Measurements from ENCODE around the gene ARL15.
"Not testable (repeated sequence)": the region's sequence is repeated elsewhere in the genome, so short reads cannot be mapped to it uniquely, and the experiment has no call there.

Gene ARL15

DNA sequence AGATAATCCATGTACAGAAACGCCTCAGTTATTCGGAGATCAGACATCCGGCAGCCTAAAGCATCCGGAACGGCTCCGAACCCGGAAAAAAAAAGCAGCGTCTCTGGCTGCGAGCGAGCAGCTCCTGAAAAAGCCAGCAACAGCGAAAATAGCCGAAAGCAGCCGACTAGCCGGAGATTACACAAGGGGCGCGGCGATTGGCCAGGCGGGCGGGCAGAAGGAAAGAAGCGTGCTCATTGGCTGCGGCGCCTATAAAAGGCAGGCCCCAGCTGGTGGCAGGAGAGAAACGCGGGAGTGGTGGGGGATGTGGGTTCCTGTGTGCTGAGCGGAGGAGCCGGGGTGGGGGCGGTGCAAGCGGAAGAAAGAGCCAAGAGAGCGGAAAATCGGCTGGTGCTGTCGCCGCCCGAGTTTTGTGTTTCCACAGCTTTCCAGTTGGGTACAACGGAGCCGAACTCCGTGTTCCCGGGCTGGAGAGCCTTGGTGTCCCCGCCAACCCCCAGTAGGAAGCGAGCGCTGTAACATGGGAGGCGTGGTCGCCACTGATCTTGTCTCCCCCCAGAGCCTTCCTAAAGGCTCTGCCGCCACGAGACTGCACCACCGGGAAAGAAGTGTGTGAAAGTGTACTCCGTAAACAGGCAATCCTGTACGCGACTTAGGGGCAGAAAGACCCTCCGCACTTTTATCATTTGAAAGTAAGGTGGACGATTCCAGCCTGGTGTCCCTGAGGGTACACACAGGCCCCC, at the start of gene ARL15:
Gene ARL15, minus strand, starts transcription at position 141 of the 743 bp plus-strand sequence.
- peak; percentile 96 to 97 for DNase-seq

GRCh38 chr5:54360089-54360488, 49.7 kb upstream of the ARL15 start:
- no peak for DNase-seq

DNA sequence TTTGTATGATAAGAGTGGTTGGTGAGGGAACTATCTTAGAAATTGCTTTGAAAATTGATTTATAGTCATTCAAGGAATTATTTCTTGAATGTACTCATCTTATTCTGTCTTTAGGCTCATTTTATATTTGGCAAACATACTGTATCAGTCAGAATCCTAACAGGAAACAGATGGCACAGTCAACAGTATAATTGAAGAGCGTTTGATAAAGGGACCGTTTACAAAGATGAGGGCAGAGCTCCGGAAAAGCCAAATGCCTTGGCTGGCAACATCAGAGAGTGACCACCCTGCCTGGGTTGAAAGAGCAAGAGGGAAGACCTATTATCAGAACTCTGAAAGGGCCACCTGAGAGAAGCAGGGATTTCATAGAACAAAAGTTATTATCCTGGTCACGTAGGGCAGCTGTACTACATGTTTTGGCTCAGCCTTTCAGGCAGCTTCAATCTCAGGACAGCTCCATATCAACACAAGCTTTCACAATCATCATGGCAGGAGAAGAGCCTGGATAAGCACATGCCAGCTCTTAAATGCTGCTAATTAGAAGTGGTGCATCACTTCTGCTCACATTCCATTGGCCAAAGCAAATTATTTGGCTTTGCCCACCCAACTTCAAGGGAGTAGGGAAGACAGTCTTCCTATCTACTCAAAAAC, 47.2 kb upstream of the ARL15 start:
- no peak for DNase-seq

DNA sequence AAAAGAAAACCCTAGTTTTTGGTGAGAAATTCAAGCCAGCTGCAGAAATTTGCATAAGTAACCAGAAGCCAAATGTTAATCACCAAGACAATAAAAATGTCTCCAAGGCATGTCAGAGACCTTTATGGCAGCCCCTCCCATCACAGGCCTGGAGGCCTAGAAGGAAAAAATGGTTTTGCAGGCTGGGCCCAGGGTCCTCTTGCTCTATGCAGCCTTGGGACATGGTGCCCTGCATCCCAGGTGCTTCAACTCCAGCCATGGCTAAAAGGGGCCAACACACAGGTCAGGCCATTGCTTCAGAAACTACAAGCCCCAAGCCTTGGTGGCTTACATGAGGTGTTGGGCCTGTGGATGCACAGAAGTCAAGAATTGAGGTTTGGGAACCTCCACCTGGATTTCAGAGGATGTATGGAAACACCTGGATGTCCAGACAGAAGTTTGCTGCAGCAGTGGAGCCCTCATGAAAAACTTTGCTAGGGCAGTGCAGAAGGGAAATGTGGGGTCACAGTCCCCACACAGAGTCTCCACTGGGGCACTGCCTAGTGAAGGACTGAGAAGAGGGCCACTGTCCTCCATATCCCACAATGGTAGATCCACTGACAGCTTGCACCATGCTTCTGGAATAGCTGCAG, 43.7 kb upstream of the ARL15 start:
- not testable (repeated sequence) for DNase-seq

DNA sequence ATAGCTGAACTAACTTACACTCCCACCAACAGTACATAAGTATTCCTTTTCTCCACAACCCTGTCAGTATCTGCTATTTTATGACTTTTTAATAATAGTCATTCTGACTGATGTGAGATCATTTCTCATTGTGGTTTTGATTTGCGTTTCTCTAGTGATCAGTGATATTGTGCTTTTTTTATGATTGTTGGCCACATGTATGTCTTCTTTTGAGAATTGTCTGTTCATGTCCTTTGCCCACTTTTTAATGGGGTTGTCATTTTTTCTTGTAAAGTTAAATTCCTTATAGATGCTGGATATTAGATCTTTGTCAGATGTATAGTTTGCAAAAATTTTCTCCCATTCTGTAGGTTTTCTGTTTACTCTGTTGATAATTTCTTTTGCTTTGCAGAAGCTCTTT, 42.2 kb upstream of the ARL15 start:
- DNase-seq: not testable (repeated sequence)

- DNase-seq: no peak
Measured at GRCh38 chr5:54347221-54347865, 37.0 kb upstream of the ARL15 start.

DNA sequence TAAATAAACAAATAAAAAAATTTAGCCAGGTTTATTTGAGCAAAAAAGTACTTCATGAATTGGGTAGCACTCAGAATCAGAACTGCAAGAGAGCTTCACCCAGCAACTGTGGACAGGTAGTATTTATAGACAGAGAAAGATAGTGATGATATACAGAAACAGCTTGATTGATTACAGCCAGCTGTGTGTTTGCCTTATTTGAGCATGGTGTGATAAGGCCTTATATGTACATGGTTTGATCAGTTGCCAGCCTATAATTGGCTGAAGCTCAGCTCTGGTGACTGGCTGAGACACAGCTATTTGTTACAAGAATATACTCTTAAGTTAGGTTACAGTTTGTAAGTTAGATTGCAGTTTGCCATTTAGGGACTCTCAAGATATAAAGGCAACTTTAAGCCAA, 34.3 kb upstream of the ARL15 start:
- no peak for DNase-seq

- no peak for DNase-seq
Measured at GRCh38 chr5:54341971-54342370, 31.6 kb upstream of the ARL15 start.

DNA sequence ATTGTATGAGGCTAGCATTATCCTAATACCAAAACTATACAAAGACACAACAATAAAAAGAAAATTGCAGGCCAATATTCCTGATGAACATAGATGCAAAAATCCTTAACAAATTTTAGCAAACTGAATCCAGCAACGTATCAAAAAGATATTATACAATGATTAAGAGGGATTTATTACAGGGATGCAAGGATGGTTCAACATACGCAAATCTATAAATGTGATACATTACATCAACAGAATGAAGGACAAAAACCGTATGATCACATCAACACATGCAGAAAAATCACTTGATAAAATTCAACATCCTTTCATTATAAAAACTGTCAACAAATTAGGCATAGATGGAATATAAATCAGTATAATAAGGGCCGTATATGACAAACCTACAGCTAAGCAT, 27.1 kb upstream of the ARL15 start:
- DNase-seq: no peak

DNA sequence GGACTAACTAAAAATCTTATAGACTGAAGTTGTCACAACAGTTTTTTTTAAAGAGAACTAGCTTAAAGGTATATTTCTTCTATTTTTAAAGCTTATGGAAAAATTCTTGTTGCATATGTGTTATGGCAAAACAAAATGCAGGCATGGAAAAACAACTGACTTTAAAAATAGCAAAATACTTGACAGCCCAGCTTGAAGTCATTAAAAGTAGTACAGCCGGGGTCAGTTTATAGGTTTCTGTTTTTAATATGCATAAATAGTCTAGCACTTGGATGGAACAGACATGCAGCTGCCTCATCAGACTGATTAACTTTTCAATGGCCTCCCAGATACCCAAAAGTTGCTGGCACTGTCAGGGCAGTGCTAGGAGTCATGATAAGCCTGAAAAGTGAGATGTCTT, 22.3 kb upstream of the ARL15 start:
- no peak for DNase-seq

DNA sequence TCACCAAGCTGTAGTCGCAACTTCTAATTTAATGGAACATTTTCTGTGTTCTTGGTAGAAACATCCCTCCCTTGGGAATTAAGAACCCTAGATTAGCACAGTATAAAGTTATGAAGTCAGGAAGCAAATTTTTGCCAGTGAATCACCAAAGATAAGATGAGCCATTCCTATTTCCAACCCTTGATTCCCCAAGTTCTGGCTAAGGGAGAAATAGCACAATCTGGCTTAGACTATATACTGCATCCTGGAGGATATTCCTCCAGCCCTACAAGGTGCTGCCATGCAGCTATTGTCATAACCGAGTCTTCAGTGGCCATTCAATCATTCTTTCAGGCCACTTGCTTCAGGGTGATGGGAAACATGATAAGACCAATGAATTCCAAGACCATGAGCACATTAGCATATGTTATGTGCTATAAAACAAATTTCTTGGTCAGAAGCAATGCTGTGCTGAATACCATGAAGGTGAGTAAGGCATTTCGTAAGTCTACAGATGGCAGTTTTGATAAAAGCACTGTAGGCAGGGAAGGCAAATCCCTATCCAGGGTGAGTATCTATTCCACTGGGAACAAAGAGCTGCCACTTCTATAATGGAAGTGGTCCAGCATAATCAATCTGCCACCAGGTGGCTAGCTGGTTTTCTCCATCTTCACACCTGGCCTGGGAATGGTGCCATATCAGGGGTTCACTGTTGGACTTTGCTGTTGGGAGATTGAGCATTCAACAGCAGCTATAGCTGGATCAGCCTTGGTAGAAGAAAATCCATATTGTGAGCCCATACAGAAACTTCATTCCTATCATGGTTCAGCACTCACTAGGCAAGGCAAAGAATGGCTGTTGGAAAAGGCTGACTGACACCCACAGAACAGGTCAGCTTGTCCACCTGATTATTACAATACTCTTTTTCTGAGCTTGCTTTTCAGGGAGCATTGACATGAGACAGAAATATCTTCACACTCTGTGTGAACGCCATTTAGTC, 19.6 kb upstream of the ARL15 start:
- DNase-seq: no peak

- no peak for DNase-seq
Measured at GRCh38 chr5:54326662-54327270, 16.4 kb upstream of the ARL15 start.

- DNase-seq: no peak
Measured at GRCh38 chr5:54325610-54326311, 15.4 kb upstream of the ARL15 start.

DNA sequence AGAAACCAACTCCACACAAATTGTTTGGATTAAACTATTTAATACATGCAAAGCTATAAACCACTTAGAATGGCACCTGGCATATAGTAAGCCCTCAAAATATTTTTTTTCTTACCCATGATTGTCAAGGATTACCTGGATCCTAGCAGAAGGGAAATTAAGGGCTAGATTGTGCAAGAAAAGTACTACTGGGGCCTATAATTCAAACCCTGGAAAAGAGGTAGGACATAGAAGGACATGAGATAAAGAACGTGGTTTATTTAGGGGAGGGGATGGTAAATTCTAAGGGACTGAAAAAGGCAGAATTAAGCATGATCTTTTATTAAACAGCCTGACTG, 14.9 kb upstream of the ARL15 start:
- DNase-seq: no peak

DNA sequence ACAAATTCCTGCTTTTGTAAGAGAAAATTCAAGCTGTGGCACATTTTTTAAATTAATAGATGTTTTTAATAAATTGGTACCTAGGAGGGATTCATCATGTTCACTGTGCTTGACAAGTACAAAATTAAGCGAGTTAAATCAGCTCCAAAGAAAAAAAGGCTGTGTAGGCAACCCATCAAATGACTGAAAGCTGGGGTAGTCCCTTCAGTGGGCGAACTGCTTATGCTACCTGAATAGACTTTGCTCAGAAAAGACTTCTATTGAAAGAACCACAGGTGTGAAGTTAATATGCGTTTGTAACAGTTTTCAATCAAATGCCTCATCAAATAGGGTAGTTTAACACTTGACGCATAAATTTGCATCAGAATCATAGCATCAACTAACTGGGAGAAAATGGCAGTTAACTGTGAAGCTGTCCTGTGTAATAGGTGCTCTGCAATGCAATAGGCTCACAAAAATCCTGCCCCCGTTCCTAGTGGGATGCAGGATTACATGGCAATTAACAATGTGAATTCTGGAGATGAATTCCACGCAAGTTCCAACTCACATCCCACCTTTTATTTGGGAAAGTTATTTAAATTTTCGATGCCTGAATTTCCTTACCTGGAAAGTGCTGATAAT, 14.4 kb upstream of the ARL15 start:
- no peak for DNase-seq

DNA sequence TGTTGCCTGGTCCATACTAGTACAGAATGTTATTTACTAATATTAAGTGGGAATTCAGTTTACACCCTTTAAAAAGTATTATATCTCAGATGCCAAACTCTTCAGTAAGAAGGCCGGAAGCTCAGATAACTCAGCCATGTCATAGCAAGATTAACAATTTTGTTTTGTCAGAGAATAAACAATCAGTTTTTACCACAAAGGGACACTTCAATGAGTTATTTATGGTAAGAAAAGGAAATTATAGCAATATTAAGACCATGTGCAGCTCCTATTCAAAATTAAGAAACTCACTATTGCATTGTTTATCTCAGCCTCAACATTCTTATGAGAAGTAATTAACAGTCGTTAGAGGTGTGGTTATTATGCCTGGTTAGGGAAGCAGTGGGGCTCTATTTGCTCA, 13.1 kb upstream of the ARL15 start:
- no peak for DNase-seq

DNA sequence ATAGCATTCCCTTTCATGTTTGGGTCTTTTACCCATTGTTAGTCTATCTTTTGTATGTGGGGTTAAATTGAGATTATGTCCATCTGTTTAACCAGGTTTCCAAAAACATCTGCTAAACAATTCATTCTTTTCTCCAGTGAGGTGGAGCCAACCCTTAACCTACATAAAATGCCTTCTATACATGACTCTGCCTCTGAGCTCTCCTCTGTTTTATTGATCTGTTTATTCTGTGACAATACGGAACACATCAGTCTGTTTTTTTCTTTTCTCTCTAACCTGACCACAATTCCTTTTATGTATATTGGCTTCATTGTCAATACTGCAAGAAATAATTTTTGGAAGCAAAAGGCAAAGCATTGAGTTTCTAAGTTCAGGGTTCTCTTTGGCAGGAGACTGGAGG, 9.9 kb upstream of the ARL15 start:
- no peak for DNase-seq

- DNase-seq: no peak
Measured at GRCh38 chr5:54317511-54318260, 7.3 kb upstream of the ARL15 start.

GRCh38 chr5:54315736-54316528, 5.6 kb upstream of the ARL15 start:
- no peak for DNase-seq
